Uterus (tissue), 4 donors: ENCODE data around the gene GAPDHS. TPM values are rescaled to one million over a fixed set of nuclear protein-coding genes. Genes with fewer than 3 reads are reported as not detected.

Experiments used
- DNase-seq, 2 donors: peaks; one replicate each; pipeline ENCODE4 v3.0.0-alpha.2; 2019 to 2020
- H3K27ac ChIP-seq, 2 donors: fragments of 200-600 bp; sonication (generic); 1 replicate in 1 of 2; 2 replicates in 1 of 2; pipeline ENCODE4 v1.5.1; 2016 to 2018
- H3K27me3 ChIP-seq, 2 donors: fragments of 200-600 bp; sonication (generic); one replicate each; pipeline ENCODE4 v1.5.1; 2018 to 2019; ENCODE audit warnings: control low read depth in 1 of 2
- H3K36me3 ChIP-seq, 2 donors: fragments of 200-600 bp; sonication (generic); one replicate each; pipeline ENCODE4 v1.5.1; 2019; ENCODE audit warnings: control low read depth in 1 of 2
- H3K4me1 ChIP-seq, 2 donors: fragments of 200-600 bp; sonication (generic); one replicate each; pipeline ENCODE4 v1.5.1; 2018 to 2019; ENCODE audit warnings: control low read depth in 1 of 2
- H3K4me3 ChIP-seq, 2 donors: fragments of 200-600 bp; sonication (generic); 1 replicate in 1 of 2; 2 replicates in 1 of 2; pipeline ENCODE4 v1.5.1; 2018 to 2019; ENCODE audit warnings: mild to moderate bottlenecking in 1 of 2
- H3K9me3 ChIP-seq, 2 donors: fragments of 200-600 bp; sonication (generic); one replicate each; pipeline ENCODE4 v1.5.1; 2019; ENCODE audit warnings: control low read depth in 1 of 2
- POLR2A ChIP-seq, 2 donors: fragments of 450-650 bp; IDR thresholded peaks; one replicate each; pipeline ENCODE4 v1.6.1; 2016; ENCODE audit warnings: antibody characterized with exemption in 2 of 2, mild to moderate bottlenecking in 1 of 2, moderate library complexity in 1 of 2
- intact Hi-C: fragments of 100-400 bp; cut with DNase I; formaldehyde crosslinking; loops from one replicate; pipeline ENCODE4 v1.15.1; 2023; ENCODE audit warnings: low total_unique reads
- total RNA-seq, 4 donors: library from RNA; depleted of rRNA in 3 of 4; stranded (reverse); fragments of >200 nt in 3 of 4; gene quantifications; one replicate each; pipeline versions ENCODE4 v1.1.0 to v1.2.4, GENCODE V29; 2014 to 2023
- TF ChIP-seq, protein P1 (sequence below), 4 experiments: fragments of 200-600 bp in 2 of 4; fragments of 450-650 bp in 2 of 4; sonication (generic) in 2 of 4; IDR thresholded peaks; one replicate each; pipeline ENCODE4 v1.5.1; 2016 to 2019; ENCODE audit warnings: antibody characterized with exemption in 4 of 4, mild to moderate bottlenecking in 2 of 4, moderate library complexity in 1 of 4
- donor health status: DM: yes; HTN: yes; CAD: no.

GAPDHS gene
- total RNA-seq, 4 donors from 2014 or later, result not detected

DNA sequence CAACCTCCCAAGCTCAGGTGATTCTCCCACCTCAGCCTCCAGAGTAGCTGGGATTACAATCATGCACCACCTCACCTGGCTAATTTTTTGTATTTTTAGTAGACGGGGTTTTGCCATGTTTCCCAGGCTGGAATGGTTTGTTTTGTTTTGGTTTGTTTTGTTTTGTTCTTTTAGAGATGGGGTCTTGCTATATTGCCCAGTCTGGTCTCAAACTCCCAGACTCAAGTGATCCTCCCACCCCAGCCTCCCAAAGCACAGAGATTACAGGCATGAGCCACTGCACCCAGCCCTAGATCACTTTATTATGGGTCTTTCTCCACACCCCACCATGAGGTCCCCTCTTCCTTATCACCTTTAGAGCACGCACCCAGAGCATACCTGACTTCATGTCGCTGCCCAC lies 35.0 kb upstream of the GAPDHS start:
- H3K27me3 ChIP-seq, result no peaks in the 10 kb centered on the region
- no peak for DNase-seq
- TF ChIP-seq POLR2A (IDR thresholded peaks at IDR 0.05), result no peak
- TF ChIP-seq, protein P1, sequence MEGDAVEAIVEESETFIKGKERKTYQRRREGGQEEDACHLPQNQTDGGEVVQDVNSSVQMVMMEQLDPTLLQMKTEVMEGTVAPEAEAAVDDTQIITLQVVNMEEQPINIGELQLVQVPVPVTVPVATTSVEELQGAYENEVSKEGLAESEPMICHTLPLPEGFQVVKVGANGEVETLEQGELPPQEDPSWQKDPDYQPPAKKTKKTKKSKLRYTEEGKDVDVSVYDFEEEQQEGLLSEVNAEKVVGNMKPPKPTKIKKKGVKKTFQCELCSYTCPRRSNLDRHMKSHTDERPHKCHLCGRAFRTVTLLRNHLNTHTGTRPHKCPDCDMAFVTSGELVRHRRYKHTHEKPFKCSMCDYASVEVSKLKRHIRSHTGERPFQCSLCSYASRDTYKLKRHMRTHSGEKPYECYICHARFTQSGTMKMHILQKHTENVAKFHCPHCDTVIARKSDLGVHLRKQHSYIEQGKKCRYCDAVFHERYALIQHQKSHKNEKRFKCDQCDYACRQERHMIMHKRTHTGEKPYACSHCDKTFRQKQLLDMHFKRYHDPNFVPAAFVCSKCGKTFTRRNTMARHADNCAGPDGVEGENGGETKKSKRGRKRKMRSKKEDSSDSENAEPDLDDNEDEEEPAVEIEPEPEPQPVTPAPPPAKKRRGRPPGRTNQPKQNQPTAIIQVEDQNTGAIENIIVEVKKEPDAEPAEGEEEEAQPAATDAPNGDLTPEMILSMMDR (IDR thresholded peaks at IDR 0.05), result no peak
- H3K9me3 ChIP-seq, result no peaks in the 10 kb centered on the region
- H3K4me1 ChIP-seq, result no peaks in the 10 kb centered on the region
- no peaks in the 10 kb centered on the region for H3K36me3 ChIP-seq
- intact Hi-C loops, result no loop called here
- no peak overlapping the region for H3K27ac ChIP-seq
- no peak overlapping the region for H3K4me3 ChIP-seq

DNA sequence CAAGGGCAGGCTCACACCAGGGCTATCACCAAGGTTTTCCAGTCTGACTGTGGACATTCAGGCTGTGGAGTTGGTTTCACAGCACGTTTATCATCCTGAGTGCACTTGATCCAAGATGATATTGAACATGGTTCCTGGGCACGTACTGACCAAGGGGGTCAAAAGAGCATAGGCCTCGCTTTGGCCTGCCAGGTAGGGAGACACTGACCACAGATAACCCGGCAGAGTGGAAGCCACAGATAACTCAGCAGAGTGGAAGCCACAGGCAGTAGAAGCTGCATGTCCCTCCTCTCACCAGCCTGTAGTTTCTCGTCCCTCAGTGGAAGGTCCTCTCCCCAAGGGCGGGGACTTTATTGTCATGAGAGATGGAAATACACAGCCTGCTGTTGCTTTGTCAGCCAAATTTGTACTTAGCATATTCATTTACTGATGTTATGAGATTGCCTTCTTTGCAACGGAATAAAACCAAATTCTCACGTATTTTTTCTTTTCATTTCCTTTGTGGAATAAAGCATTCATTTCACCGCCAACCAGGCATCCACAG lies 34.2 kb upstream of the GAPDHS start:
- intact Hi-C loops, result no loop called here
- Histone ChIP-seq H3K27ac (no peak overlapping the region), H3K4me1 (no peaks in the 10 kb centered on the region), H3K27me3 (no peaks in the 10 kb centered on the region), H3K4me3 (no peak overlapping the region), H3K36me3 (no peaks in the 10 kb centered on the region), H3K9me3 (no peaks in the 10 kb centered on the region)
- TF ChIP-seq, protein P1 (IDR thresholded peaks at IDR 0.05), result no peak
- TF ChIP-seq POLR2A (IDR thresholded peaks at IDR 0.05), result no peak
- DNase-seq, result no peak

- Histone ChIP-seq H3K4me1 (no peaks in the 10 kb centered on the region), H3K36me3 (no peaks in the 10 kb centered on the region), H3K9me3 (no peaks in the 10 kb centered on the region), H3K27ac (no peak overlapping the region), H3K4me3 (no peak overlapping the region), H3K27me3 (no peaks in the 10 kb centered on the region)
- TF ChIP-seq, protein P1 (IDR thresholded peaks at IDR 0.05), result no peak
- TF ChIP-seq POLR2A (IDR thresholded peaks at IDR 0.05), result no peak
- DNase-seq, result no peak
- intact Hi-C loops, result no loop called here
Observed at GRCh38 chr19:35500611-35501010, 32.6 kb upstream of the GAPDHS start.

- Histone ChIP-seq H3K27ac (no peak overlapping the region), H3K4me1 (no peaks in the 10 kb centered on the region), H3K9me3 (no peaks in the 10 kb centered on the region), H3K4me3 (no peak overlapping the region), H3K36me3 (no peaks in the 10 kb centered on the region), H3K27me3 (no peaks in the 10 kb centered on the region)
- intact Hi-C loops, result no loop called here
- DNase-seq, result peak in 1 of 2 donors; percentile 34
- no peak for TF ChIP-seq POLR2A (IDR thresholded peaks at IDR 0.05)
- TF ChIP-seq, protein P1 (IDR thresholded peaks at IDR 0.05), result no peak
Observed at GRCh38 chr19:35501684-35502083, 31.6 kb upstream of the GAPDHS start.

DNA sequence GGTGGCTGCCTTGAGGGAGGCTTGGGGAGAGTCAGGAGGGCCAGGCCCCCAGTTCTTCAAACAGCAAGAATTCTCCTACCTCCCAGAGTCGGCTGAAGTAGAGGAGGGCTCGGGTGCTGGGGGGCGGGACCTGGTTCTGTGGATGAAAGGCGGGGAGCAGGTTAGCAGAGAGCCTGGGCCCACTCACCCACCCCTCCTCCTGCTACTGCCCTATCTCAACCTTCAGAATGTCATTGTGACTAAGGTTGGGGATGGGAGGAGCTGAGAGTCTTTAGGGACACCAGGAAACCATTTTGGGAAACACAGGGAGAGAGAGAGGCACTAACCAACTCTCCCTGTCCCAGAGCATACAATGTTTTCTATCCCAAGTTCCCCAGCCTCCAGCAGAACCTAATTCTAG lies 30.5 kb upstream of the GAPDHS start:
- DNase-seq, result no peak
- Histone ChIP-seq H3K9me3 (no peaks in the 10 kb centered on the region), H3K4me3 (no peak overlapping the region), H3K27me3 (no peaks in the 10 kb centered on the region), H3K36me3 (no peaks in the 10 kb centered on the region), H3K27ac (no peak overlapping the region), H3K4me1 (no peaks in the 10 kb centered on the region)
- intact Hi-C loops, result no loop called here
- TF ChIP-seq, protein P1 (IDR thresholded peaks at IDR 0.05), result no peak
- TF ChIP-seq POLR2A (IDR thresholded peaks at IDR 0.05), result no peak
